SK-N-SH treated with all-trans-retinoic acid at 6 μM for 48 hours (cell line): ENCODE results near the gene TIGD3.

Experiments used
- ATAC-seq: fragments of 200-7000 bp; cut with Tn5 transposase; 3 replicates; pipeline ENCODE4 v1.9.1; 2020; ENCODE audit warnings: mild to moderate bottlenecking, moderate library complexity
- ARNTL ChIP-seq: fragments of 450-650 bp; formaldehyde crosslinking; IDR thresholded peaks from 2 replicates; pipeline ENCODE4 v1.5.0; 2020; ENCODE audit warnings: low read depth, mild to moderate bottlenecking, moderate library complexity, borderline replicate concordance
- BACH2 ChIP-seq: fragments of 250-450 bp; sonication (Bioruptor Pico); IDR thresholded peaks from 2 replicates; pipeline ENCODE4 v1.9.0; 2021; ENCODE audit warnings: mild to moderate bottlenecking, borderline replicate concordance
- CSDC2 ChIP-seq: fragments of 250-450 bp; sonication (Bioruptor Pico); IDR thresholded peaks from 2 replicates; pipeline ENCODE4 v1.5.0; 2020; ENCODE audit warnings: mild to moderate bottlenecking, moderate library complexity
- ESRRG ChIP-seq: fragments of 250-450 bp; sonication (Bioruptor Pico); IDR thresholded peaks from 2 replicates; pipeline ENCODE4 v1.6.1; 2021; ENCODE audit warnings: mild to moderate bottlenecking
- ISL1 ChIP-seq: fragments of 250-450 bp; sonication (Bioruptor Pico); IDR thresholded peaks from 2 replicates; pipeline ENCODE4 v2.1.2; 2022; ENCODE audit warnings: mild to moderate bottlenecking, moderate library complexity
- PPARA ChIP-seq: fragments of 250-450 bp; sonication (Bioruptor Pico); IDR thresholded peaks from 2 replicates; pipeline ENCODE4 v1.5.0; 2020; ENCODE audit warnings: mild to moderate bottlenecking, borderline replicate concordance
- RARB ChIP-seq: fragments of 250-450 bp; sonication (Bioruptor Pico); IDR thresholded peaks from 2 replicates; pipeline ENCODE4 v1.8.0; 2021; ENCODE audit warnings: mild to moderate bottlenecking, moderate library complexity
- SNAI2 ChIP-seq: fragments of 250-450 bp; sonication (Bioruptor Pico); IDR thresholded peaks from 2 replicates; pipeline ENCODE4 v1.5.0; 2020; ENCODE audit warnings: mild to moderate bottlenecking, moderate library complexity
- TCF4 ChIP-seq: fragments of 250-450 bp; sonication (Bioruptor Pico); IDR thresholded peaks from 2 replicates; pipeline ENCODE4 v1.8.0; 2021; ENCODE audit warnings: mild to moderate bottlenecking, moderate library complexity, borderline replicate concordance
- TOX ChIP-seq: fragments of 250-450 bp; sonication (Bioruptor Pico); IDR thresholded peaks from 2 replicates; pipeline ENCODE4 v1.8.0; 2021; ENCODE audit warnings: mild to moderate bottlenecking, moderate library complexity, borderline replicate concordance
- ZFP3 ChIP-seq: fragments of 250-450 bp; sonication (Bioruptor Pico); IDR thresholded peaks from 2 replicates; pipeline ENCODE4 v1.5.0; 2020; ENCODE audit warnings: mild to moderate bottlenecking, moderate library complexity
- ZFP30 ChIP-seq: fragments of 450-650 bp; formaldehyde crosslinking; IDR thresholded peaks from 2 replicates; pipeline ENCODE4 v1.5.0; 2022; ENCODE audit warnings: mild to moderate bottlenecking, moderate library complexity
- ZNF565 ChIP-seq: fragments of 450-650 bp; formaldehyde crosslinking; conservative IDR thresholded peaks from 2 replicates; pipeline ENCODE4 v1.5.0; 2020; ENCODE audit warnings: low read depth, mild to moderate bottlenecking, moderate library complexity
- ZNF70 ChIP-seq: fragments of 450-650 bp; formaldehyde crosslinking; IDR thresholded peaks from 2 replicates; pipeline ENCODE4 v1.5.0; 2020; ENCODE audit warnings: mild to moderate bottlenecking, moderate library complexity
- TF ChIP-seq, protein P1 (sequence below): fragments of 250-450 bp; sonication (Bioruptor Pico); IDR thresholded peaks from 2 replicates; pipeline ENCODE4 v1.8.0; 2021; ENCODE audit warnings: low read depth, mild to moderate bottlenecking, moderate library complexity, borderline replicate concordance
- TF ChIP-seq, protein P2 (sequence below): fragments of 250-450 bp; sonication (Bioruptor Pico); IDR thresholded peaks from 2 replicates; pipeline ENCODE4 v1.5.1; 2020; ENCODE audit warnings: low read depth, mild to moderate bottlenecking, moderate library complexity
- TF ChIP-seq, protein P3 (sequence below): fragments of 250-450 bp; sonication (Bioruptor Pico); IDR thresholded peaks from 2 replicates; pipeline ENCODE4 v1.8.0; 2020; ENCODE audit warnings: mild to moderate bottlenecking, moderate library complexity, borderline replicate concordance
- TF ChIP-seq, protein P4 (sequence below): fragments of 250-450 bp; sonication (Bioruptor Pico); IDR thresholded peaks from 2 replicates; pipeline ENCODE4 v1.5.1; 2021; ENCODE audit warnings: mild to moderate bottlenecking, moderate library complexity
- TF ChIP-seq, protein P5 (sequence below): fragments of 250-450 bp; sonication (Bioruptor Pico); IDR thresholded peaks from 2 replicates; pipeline ENCODE4 v1.5.0; 2020; ENCODE audit warnings: mild to moderate bottlenecking, moderate library complexity

TIGD3 gene

DNA sequence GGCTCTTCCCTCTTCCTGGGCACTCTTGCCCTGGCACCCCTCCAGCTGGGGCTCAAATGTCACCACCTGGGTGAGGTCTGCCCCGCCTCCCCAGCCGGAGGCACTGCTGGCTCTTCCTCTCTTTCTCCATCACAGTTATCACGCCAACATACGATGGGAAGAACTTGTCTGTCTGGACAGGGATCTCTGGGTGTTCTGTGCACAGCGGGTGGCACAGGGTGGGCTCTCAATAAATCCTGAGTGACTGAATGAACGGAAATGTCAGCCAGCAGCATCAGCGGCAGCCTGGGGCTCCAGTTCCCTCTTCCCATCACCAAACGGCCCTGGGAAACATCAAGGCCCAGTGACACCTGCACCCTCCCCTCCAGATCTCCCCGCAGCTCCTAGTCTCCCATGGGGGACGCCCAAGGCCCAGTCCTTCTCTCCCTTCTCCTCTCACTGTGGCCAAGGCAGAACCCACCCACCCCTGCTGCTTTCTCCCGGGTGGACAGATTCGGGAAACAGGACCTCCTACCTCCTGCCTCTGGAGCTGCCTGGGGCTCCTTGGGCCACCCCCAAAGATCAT, 28.3 kb downstream of the TIGD3 start:
- TF ChIP-seq CSDC2 (no peak), ZFP30 (CRISPR knock-in tag) (no peak), ZNF565 (CRISPR knock-in tag) (no peak), ZFP3 (CRISPR knock-in tag) (no peak), TOX (CRISPR knock-in tag) (no peak), TCF4 (CRISPR knock-in tag) (no peak)
- TF ChIP-seq, protein P1, sequence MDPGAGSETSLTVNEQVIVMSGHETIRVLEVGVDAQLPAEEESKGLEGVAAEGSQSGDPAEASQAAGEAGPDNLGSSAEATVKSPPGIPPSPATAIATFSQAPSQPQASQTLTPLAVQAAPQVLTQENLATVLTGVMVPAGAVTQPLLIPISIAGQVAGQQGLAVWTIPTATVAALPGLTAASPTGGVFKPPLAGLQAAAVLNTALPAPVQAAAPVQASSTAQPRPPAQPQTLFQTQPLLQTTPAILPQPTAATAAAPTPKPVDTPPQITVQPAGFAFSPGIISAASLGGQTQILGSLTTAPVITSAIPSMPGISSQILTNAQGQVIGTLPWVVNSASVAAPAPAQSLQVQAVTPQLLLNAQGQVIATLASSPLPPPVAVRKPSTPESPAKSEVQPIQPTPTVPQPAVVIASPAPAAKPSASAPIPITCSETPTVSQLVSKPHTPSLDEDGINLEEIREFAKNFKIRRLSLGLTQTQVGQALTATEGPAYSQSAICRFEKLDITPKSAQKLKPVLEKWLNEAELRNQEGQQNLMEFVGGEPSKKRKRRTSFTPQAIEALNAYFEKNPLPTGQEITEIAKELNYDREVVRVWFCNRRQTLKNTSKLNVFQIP (CRISPR knock-in tag) = no peak
- peak; percentile 1; the same call in 2 of the 3 replicates for ATAC-seq

DNA sequence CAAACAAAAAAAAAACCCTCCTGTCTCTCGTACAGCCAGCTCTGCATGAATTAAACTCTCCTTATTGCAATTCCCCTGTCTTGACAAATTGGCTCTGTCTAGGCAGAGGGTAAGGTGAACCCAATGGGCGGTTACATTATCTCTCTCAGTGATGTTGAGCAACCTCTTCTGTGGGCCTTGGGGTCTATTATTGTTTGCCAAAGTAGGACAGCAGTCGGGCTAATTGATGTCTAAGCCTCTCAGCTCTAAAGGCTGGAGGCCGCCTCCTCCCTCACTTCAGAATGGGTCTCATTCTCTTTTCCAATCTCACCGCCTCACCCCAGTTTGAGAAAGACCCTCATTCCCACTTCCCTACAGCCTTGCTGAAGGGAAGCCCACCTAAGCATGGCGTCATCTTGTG, 29.2 kb downstream of the TIGD3 start:
- no peak for ATAC-seq
- TF ChIP-seq ESRRG (no peak), RARB (CRISPR knock-in tag) (no peak), ZFP3 (CRISPR knock-in tag) (no peak), ZNF565 (CRISPR knock-in tag) (no peak), SNAI2 (no peak), ARNTL (CRISPR knock-in tag) (no peak), BACH2 (CRISPR knock-in tag) (no peak), ZFP30 (CRISPR knock-in tag) (no peak), CSDC2 (no peak), TOX (CRISPR knock-in tag) (no peak), ISL1 (CRISPR knock-in tag) (no peak), ZNF70 (CRISPR knock-in tag) (no peak)
- TF ChIP-seq, protein P2, sequence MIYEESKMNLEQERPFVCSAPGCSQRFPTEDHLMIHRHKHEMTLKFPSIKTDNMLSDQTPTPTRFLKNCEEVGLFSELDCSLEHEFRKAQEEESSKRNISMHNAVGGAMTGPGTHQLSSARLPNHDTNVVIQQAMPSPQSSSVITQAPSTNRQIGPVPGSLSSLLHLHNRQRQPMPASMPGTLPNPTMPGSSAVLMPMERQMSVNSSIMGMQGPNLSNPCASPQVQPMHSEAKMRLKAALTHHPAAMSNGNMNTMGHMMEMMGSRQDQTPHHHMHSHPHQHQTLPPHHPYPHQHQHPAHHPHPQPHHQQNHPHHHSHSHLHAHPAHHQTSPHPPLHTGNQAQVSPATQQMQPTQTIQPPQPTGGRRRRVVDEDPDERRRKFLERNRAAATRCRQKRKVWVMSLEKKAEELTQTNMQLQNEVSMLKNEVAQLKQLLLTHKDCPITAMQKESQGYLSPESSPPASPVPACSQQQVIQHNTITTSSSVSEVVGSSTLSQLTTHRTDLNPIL (CRISPR knock-in tag) = no peak
- TF ChIP-seq, protein P3, sequence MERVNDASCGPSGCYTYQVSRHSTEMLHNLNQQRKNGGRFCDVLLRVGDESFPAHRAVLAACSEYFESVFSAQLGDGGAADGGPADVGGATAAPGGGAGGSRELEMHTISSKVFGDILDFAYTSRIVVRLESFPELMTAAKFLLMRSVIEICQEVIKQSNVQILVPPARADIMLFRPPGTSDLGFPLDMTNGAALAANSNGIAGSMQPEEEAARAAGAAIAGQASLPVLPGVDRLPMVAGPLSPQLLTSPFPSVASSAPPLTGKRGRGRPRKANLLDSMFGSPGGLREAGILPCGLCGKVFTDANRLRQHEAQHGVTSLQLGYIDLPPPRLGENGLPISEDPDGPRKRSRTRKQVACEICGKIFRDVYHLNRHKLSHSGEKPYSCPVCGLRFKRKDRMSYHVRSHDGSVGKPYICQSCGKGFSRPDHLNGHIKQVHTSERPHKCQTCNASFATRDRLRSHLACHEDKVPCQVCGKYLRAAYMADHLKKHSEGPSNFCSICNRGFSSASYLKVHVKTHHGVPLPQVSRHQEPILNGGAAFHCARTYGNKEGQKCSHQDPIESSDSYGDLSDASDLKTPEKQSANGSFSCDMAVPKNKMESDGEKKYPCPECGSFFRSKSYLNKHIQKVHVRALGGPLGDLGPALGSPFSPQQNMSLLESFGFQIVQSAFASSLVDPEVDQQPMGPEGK (CRISPR knock-in tag) = no peak
- TF ChIP-seq, all 23 proteins: peak for 0

DNA sequence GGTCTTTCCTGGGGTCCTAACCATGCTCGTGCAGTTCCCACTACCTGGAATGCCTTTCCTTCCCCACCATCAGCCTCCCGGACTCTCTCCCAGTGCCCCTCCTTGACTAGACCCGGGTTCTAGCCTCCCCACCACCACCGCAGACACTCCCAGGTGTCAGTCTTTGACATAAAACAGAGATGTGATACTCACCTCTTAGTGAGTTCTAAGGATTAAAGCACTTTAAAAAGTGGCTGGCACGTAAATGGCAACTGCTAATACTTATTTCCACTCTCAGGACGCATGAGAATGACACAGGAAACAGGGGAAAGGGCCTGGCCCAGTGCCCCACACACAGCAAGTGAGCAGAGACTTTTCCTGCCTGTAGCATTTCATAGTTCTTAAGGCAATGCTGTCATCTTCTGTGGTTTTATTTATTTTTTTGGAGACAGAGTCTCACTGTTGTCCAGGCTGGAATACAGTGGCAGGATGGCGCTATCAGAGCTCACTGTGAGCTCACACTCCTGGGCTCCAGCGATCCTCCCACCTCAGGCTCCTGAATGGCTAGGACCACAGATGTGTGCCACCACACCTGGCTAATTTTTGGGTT, 29.8 kb downstream of the TIGD3 start:
- TF ChIP-seq, protein P3 (CRISPR knock-in tag) = no peak
- TF ChIP-seq TOX (CRISPR knock-in tag) (no peak), PPARA (CRISPR knock-in tag) (no peak), BACH2 (CRISPR knock-in tag) (no peak)
- TF ChIP-seq, protein P4, sequence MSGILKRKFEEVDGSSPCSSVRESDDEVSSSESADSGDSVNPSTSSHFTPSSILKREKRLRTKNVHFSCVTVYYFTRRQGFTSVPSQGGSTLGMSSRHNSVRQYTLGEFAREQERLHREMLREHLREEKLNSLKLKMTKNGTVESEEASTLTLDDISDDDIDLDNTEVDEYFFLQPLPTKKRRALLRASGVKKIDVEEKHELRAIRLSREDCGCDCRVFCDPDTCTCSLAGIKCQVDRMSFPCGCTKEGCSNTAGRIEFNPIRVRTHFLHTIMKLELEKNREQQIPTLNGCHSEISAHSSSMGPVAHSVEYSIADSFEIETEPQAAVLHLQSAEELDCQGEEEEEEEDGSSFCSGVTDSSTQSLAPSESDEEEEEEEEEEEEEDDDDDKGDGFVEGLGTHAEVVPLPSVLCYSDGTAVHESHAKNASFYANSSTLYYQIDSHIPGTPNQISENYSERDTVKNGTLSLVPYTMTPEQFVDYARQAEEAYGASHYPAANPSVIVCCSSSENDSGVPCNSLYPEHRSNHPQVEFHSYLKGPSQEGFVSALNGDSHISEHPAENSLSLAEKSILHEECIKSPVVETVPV = no peak
- TF ChIP-seq, protein P2 (CRISPR knock-in tag) = no peak
- TF ChIP-seq, protein P5, sequence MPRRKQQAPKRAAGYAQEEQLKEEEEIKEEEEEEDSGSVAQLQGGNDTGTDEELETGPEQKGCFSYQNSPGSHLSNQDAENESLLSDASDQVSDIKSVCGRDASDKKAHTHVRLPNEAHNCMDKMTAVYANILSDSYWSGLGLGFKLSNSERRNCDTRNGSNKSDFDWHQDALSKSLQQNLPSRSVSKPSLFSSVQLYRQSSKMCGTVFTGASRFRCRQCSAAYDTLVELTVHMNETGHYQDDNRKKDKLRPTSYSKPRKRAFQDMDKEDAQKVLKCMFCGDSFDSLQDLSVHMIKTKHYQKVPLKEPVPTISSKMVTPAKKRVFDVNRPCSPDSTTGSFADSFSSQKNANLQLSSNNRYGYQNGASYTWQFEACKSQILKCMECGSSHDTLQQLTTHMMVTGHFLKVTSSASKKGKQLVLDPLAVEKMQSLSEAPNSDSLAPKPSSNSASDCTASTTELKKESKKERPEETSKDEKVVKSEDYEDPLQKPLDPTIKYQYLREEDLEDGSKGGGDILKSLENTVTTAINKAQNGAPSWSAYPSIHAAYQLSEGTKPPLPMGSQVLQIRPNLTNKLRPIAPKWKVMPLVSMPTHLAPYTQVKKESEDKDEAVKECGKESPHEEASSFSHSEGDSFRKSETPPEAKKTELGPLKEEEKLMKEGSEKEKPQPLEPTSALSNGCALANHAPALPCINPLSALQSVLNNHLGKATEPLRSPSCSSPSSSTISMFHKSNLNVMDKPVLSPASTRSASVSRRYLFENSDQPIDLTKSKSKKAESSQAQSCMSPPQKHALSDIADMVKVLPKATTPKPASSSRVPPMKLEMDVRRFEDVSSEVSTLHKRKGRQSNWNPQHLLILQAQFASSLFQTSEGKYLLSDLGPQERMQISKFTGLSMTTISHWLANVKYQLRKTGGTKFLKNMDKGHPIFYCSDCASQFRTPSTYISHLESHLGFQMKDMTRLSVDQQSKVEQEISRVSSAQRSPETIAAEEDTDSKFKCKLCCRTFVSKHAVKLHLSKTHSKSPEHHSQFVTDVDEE = no peak
- TF ChIP-seq, all 23 proteins: peak for 0
- no peak for ATAC-seq
